Measurements from ENCODE around the gene BMAL1.

DNA sequence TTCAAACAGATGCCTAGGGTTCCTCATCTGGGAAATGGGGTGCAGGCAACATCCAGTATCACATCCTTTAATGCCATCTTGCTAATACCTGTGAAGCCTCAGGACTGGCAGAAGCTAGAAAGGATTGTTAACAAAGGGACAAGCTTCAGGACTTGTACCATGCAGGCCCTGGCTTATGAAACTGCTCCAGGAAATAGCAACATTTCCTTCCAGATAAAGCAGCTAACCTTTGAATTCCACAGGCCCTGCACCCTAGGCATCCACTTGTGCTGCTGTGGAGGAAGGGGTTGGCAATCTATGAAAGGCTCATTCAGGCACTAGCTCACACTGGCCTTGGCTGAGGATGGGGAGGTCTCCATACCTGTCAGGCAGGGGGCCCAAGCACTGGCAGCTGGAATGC lies 98.2 kb downstream of the BMAL1 start:
- TF ChIP-seq, protein P1, sequence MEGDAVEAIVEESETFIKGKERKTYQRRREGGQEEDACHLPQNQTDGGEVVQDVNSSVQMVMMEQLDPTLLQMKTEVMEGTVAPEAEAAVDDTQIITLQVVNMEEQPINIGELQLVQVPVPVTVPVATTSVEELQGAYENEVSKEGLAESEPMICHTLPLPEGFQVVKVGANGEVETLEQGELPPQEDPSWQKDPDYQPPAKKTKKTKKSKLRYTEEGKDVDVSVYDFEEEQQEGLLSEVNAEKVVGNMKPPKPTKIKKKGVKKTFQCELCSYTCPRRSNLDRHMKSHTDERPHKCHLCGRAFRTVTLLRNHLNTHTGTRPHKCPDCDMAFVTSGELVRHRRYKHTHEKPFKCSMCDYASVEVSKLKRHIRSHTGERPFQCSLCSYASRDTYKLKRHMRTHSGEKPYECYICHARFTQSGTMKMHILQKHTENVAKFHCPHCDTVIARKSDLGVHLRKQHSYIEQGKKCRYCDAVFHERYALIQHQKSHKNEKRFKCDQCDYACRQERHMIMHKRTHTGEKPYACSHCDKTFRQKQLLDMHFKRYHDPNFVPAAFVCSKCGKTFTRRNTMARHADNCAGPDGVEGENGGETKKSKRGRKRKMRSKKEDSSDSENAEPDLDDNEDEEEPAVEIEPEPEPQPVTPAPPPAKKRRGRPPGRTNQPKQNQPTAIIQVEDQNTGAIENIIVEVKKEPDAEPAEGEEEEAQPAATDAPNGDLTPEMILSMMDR (IDR thresholded peaks at IDR 0.05), result no peak
- no peak for TF ChIP-seq POLR2A (IDR thresholded peaks at IDR 0.05)
